HCT116 (cell line): ENCODE measurements around the gene CDH11. TPM values are rescaled to one million over a fixed set of nuclear protein-coding genes. Genes with fewer than 3 reads are reported as not detected.

Experiments
- ATAC-seq: fragments of 200-7000 bp; cut with Tn5 transposase; 2 replicates; pipeline ENCODE4 v1.9.1; 2020; ENCODE audit warnings: mild to moderate bottlenecking, moderate library complexity
- BruUV-seq: library from RNA; stranded (reverse); fragments of 400-500 nt; replicated peaks from 2 replicates; lab custom pipeline; 2021; lab: Mats Ljungman, UMichigan
- CTCF ChIA-PET: fragments of 300-600 bp; sonication (Branson Sonifier 250); formaldehyde crosslinking; loops from one replicate; lab custom pipeline; 2021; ENCODE audit warnings: antibody characterized with exemption; lab: Charles Lee
- POLR2A ChIA-PET: fragments of 300-600, 350-600 bp; sonication (Branson Sonifier 250); formaldehyde crosslinking; loops from one replicate; lab custom pipeline; 2021; ENCODE audit warnings: antibody characterized with exemption; lab: Charles Lee
- RAD21 ChIA-PET, 2 experiments: fragments of 300-600 bp; sonication (Branson Sonifier 250); formaldehyde crosslinking; loops; one replicate each; lab custom pipeline; 2023; ENCODE audit warnings: low total read pairs in 2 of 2; ENCODE audit not compliant: uncharacterized antibody in 2 of 2, unreplicated experiment in 2 of 2, low non-redundant PET in 1 of 2; lab: Charles Lee
- DNase-seq: peaks from one replicate; pipeline ENCODE4 v3.0.0-alpha.2; 2010; ENCODE audit warnings: low read depth, low spot score
- H2AFZ ChIP-seq: fragments of 200-600 bp; shearing (Covaris generic), sonication (generic); 2 replicates; pipeline ENCODE4 v1.6.1; 2017; ENCODE audit warnings: low read depth, mixed run types, mixed read lengths, antibody characterized with exemption, low read length; ENCODE audit not compliant: poor library complexity, severe bottlenecking
- H3K27ac ChIP-seq: 2 replicates; pipeline ENCODE4 v1.5.1; 2012; ENCODE audit warnings: low read depth, low read length
- H3K27me3 ChIP-seq: fragments of 200-600 bp; sonication (generic); 2 replicates; pipeline ENCODE4 v1.6.1; 2016; ENCODE audit warnings: mixed run types, low read length, mixed read lengths; ENCODE audit not compliant: insufficient read depth
- H3K36me3 ChIP-seq, 2 experiments: fragments of 200-500 bp in 1 of 2; fragments of 200-600 bp in 1 of 2; sonication (Bioruptor generic) in 1 of 2; sonication (generic) in 1 of 2; 2 replicates each; pipeline versions ENCODE4 v1.5.1 to v1.6.1; 2014 to 2016; ENCODE audit warnings: low read length in 2 of 2, inconsistent platforms in 1 of 2, mixed read lengths in 1 of 2, mixed run types in 1 of 2; ENCODE audit not compliant: insufficient read depth in 2 of 2, control insufficient read depth in 1 of 2
- H3K4me1 ChIP-seq, 2 experiments: fragments of 200-600 bp in 1 of 2; sonication (generic) in 1 of 2; 2 replicates each; pipeline versions ENCODE4 v1.5.1 to v1.6.1; 2012 to 2017; ENCODE audit warnings: low read length in 2 of 2, inconsistent platforms in 1 of 2, mild to moderate bottlenecking in 1 of 2, mixed read lengths in 1 of 2, mixed run types in 1 of 2, moderate library complexity in 1 of 2; ENCODE audit not compliant: insufficient read depth in 2 of 2, control insufficient read depth in 1 of 2
- H3K4me2 ChIP-seq: fragments of 200-600 bp; sonication (generic); 2 replicates; pipeline ENCODE4 v1.6.1; 2017; ENCODE audit warnings: mixed run types, low read length, mixed read lengths
- H3K4me3 ChIP-seq, 2 experiments: fragments of 200-600 bp in 1 of 2; sonication (generic) in 1 of 2; replicated peaks in 1 of 2; 2 replicates each; pipeline ENCODE4 v1.5.1; 2011 to 2016; ENCODE audit warnings: low read length in 2 of 2, control low read depth in 1 of 2, low read depth in 1 of 2, mild to moderate bottlenecking in 1 of 2, mixed read lengths in 1 of 2, mixed run types in 1 of 2
- H3K79me2 ChIP-seq: fragments of 200-600 bp; sonication (generic); 2 replicates; pipeline ENCODE4 v1.6.1; 2017; ENCODE audit warnings: mild to moderate bottlenecking, mixed run types, low read length, moderate library complexity, mixed read lengths; ENCODE audit not compliant: insufficient read depth
- H3K9ac ChIP-seq: fragments of 200-600 bp; sonication (generic); 2 replicates; pipeline ENCODE4 v1.6.1; 2016; ENCODE audit warnings: low read length, mixed read lengths
- H3K9me2 ChIP-seq: fragments of 200-600 bp; sonication (generic), shearing (Covaris generic); 2 replicates; pipeline ENCODE4 v1.6.1; 2017; ENCODE audit warnings: mixed run types, mild to moderate bottlenecking, moderate library complexity; ENCODE audit not compliant: insufficient read depth
- H3K9me3 ChIP-seq, 2 experiments: fragments of 200-500 bp in 1 of 2; fragments of 200-600 bp in 1 of 2; sonication (Bioruptor generic) in 1 of 2; sonication (generic) in 1 of 2; 2 replicates each; pipeline ENCODE4 v1.6.1; 2014 to 2017; ENCODE audit warnings: low read length in 2 of 2, mixed read lengths in 2 of 2, inconsistent platforms in 1 of 2, low read depth in 1 of 2, mild to moderate bottlenecking in 1 of 2, mixed run types in 1 of 2, moderate library complexity in 1 of 2; ENCODE audit not compliant: control insufficient read depth in 1 of 2, insufficient read depth in 1 of 2
- H4K20me1 ChIP-seq: fragments of 200-600 bp; sonication (generic), shearing (Covaris generic); 2 replicates; pipeline ENCODE4 v1.6.1; 2017; ENCODE audit warnings: mixed run types, mild to moderate bottlenecking, moderate library complexity; ENCODE audit not compliant: insufficient read depth
- CBX3 ChIP-seq: IDR thresholded peaks from 2 replicates; pipeline ENCODE4 v1.6.1; 2012; ENCODE audit warnings: low read depth
- CEBPB ChIP-seq: IDR thresholded peaks from 2 replicates; pipeline ENCODE4 v1.6.1; 2012; ENCODE audit warnings: low read depth
- CTCF ChIP-seq, 3 experiments: fragments of 200-600 bp in 1 of 3; sonication (generic) in 1 of 3; IDR thresholded peaks in 2 of 3; conservative IDR thresholded peaks in 1 of 3; 2 replicates each; pipeline ENCODE4 v1.5.1; 2012 to 2017; ENCODE audit warnings: low read depth in 2 of 3, low read length in 2 of 3, antibody characterized with exemption in 1 of 3, borderline replicate concordance in 1 of 3, control low read depth in 1 of 3, mild to moderate bottlenecking in 1 of 3, mixed read lengths in 1 of 3, mixed run types in 1 of 3, moderate library complexity in 1 of 3; ENCODE audit not compliant: insufficient read depth in 1 of 3
- ELF1 ChIP-seq: IDR thresholded peaks from 2 replicates; pipeline ENCODE4 v1.6.1; 2012; ENCODE audit warnings: low read depth, borderline replicate concordance
- EZH2 ChIP-seq: fragments of 200-600 bp; sonication (generic); IDR thresholded peaks from 2 replicates; pipeline ENCODE4 v1.6.1; 2017; ENCODE audit warnings: antibody characterized with exemption, mixed run types
- EZH2phosphoT487 ChIP-seq: fragments of 200-600 bp; IDR thresholded peaks from 2 replicates; pipeline ENCODE4 v1.6.1; 2018; ENCODE audit warnings: antibody characterized with exemption, borderline replicate concordance
- FOSL1 ChIP-seq: IDR thresholded peaks from 2 replicates; pipeline ENCODE4 v1.6.1; 2012; ENCODE audit warnings: low read depth
- JUND ChIP-seq: IDR thresholded peaks from 2 replicates; pipeline ENCODE4 v1.6.1; 2012
- MAX ChIP-seq: IDR thresholded peaks from 2 replicates; pipeline ENCODE4 v1.6.1; 2012
- POLR2A ChIP-seq: IDR thresholded peaks from 2 replicates; pipeline ENCODE4 v1.7.0; 2011; ENCODE audit warnings: borderline replicate concordance; ENCODE audit not compliant: insufficient read depth, insufficient read length; ENCODE audit errors: extremely low read depth
- POLR2AphosphoS5 ChIP-seq: IDR thresholded peaks from 2 replicates; pipeline ENCODE4 v1.6.1; 2011; ENCODE audit warnings: mild to moderate bottlenecking, low read depth, low read length, moderate library complexity
- RAD21 ChIP-seq: IDR thresholded peaks from 2 replicates; pipeline ENCODE4 v1.6.1; 2012; ENCODE audit warnings: low read depth, mild to moderate bottlenecking
- REST ChIP-seq: IDR thresholded peaks from 2 replicates; pipeline ENCODE4 v1.6.1; 2012; ENCODE audit warnings: low read depth
- SIN3A ChIP-seq: IDR thresholded peaks from 2 replicates; pipeline ENCODE4 v1.6.1; 2012; ENCODE audit warnings: low read depth
- SP1 ChIP-seq: IDR thresholded peaks from 2 replicates; pipeline ENCODE4 v1.6.1; 2012; ENCODE audit warnings: low read depth
- SRF ChIP-seq: IDR thresholded peaks from 2 replicates; pipeline ENCODE4 v1.6.1; 2012; ENCODE audit warnings: low read depth
- TCF7L2 ChIP-seq: IDR thresholded peaks from 2 replicates; pipeline ENCODE4 v1.7.0; 2011; ENCODE audit warnings: borderline replicate concordance, inconsistent platforms; ENCODE audit not compliant: insufficient read depth, insufficient read length; ENCODE audit errors: extremely low read depth
- YY1 ChIP-seq: IDR thresholded peaks from 2 replicates; pipeline ENCODE4 v1.6.1; 2011; ENCODE audit warnings: low read length, low read depth, moderate library complexity, mild to moderate bottlenecking; ENCODE audit not compliant: insufficient replicate concordance; ENCODE audit errors: extremely low read depth
- ZFX ChIP-seq: fragments of 450-650 bp; IDR thresholded peaks from 2 replicates; pipeline ENCODE4 v1.6.1; 2017
- ZNF274 ChIP-seq: fragments of 200-500 bp; sonication (Bioruptor generic); IDR thresholded peaks from 2 replicates; pipeline ENCODE4 v1.6.1; 2014; ENCODE audit warnings: mild to moderate bottlenecking, low read depth, low read length, inconsistent platforms
- intact Hi-C: fragments of 100-400 bp; cut with micrococcal nuclease; formaldehyde crosslinking; loops from 2 replicates; pipeline ENCODE4 v1.10.0; 2022
- total RNA-seq: library from RNA; stranded (reverse); gene quantifications from one replicate; pipeline ENCODE4 v1.2.1, GENCODE V29; 2021; ENCODE audit not compliant: unreplicated experiment

CDH11 gene
- total RNA-seq, 1 experiment from 2014 or later: 0.52 TPM

GRCh38 chr16:65059406-65059980, 62.4 kb downstream of the CDH11 start:
- TF ChIP-seq SP1: no peak
- TF ChIP-seq POLR2AphosphoS5: no peak
- no peak for TF ChIP-seq ELF1
- no peak for TF ChIP-seq POLR2A
- TF ChIP-seq TCF7L2: no peak
- TF ChIP-seq SRF: no peak
- no peak for TF ChIP-seq CTCF (IDR thresholded peaks at IDR 0.05 in 2 of 3, conservative IDR thresholded peaks at IDR 0.05 in 1 of 3; ENCODE audit: borderline replicate concordance in 1 of 3, insufficient read depth in 1 of 3, low read depth in 2 of 3, low read length in 2 of 3)
- TF ChIP-seq EZH2phosphoT487: no peak
- TF ChIP-seq CEBPB: no peak
- no peak for TF ChIP-seq REST
- TF ChIP-seq YY1: no peak
- no peak for TF ChIP-seq ZFX
- no peak for TF ChIP-seq EZH2
- TF ChIP-seq MAX: no peak
- TF ChIP-seq CBX3: no peak
- TF ChIP-seq ZNF274: no peak
- TF ChIP-seq SIN3A: no peak
- no peak for TF ChIP-seq JUND
- no peak for TF ChIP-seq RAD21
- TF ChIP-seq FOSL1: no peak
- CTCF ChIA-PET: no interaction called here
- no peaks in the 10 kb centered on the region for H3K79me2 ChIP-seq

More at GRCh38 chr16:65059406-65059980, 62.4 kb downstream of the CDH11 start:
- H3K27ac ChIP-seq: no peak overlapping the region
- no peaks in the 10 kb centered on the region for H3K4me1 ChIP-seq
- no peak overlapping the region for H2AFZ ChIP-seq
- peaks cover 0 to 34% of the 10 kb centered on the region in 2 experiments; a peak in 2 of 4 replicates for H3K9me3 ChIP-seq
- H4K20me1 ChIP-seq: no peaks in the 10 kb centered on the region
- POLR2A ChIA-PET: no interaction called here
- ATAC-seq (no peak), DNase-seq (no peak)
- H3K9ac ChIP-seq: no peak overlapping the region
- RAD21 ChIA-PET: no interaction called here
- H3K36me3 ChIP-seq: no peaks in the 10 kb centered on the region
- H3K27me3 ChIP-seq: no peaks in the 10 kb centered on the region
- intact Hi-C loops: no loop called here
- H3K4me2 ChIP-seq: no peak overlapping the region
- BruUV-seq: no TSS peak
- no peaks in the 10 kb centered on the region for H3K9me2 ChIP-seq
- H3K4me3 ChIP-seq: no peak overlapping the region
